Naive thymus-derived CD4-positive, alpha-beta T cell (primary cell): ENCODE results near the gene HIVEP3. TPM values are rescaled to one million over a fixed set of nuclear protein-coding genes. Genes with fewer than 3 reads are reported as not detected.
A peak's percentile ranks its signal among the peaks of the same experiment; 100 is the strongest.

Experiments
- ATAC-seq: fragments of 150-1000 bp; cut with Tn5 transposase; 2 replicates; pipeline ENCODE4 v1.10.0; 2021; ENCODE audit warnings: mild to moderate bottlenecking, moderate library complexity
- CTCF ChIA-PET: fragments of 350-600 bp; sonication (Branson Sonifier 250); formaldehyde crosslinking; loops from one replicate; lab custom pipeline; 2021; ENCODE audit warnings: antibody characterized with exemption; lab: Charles Lee
- POLR2A ChIA-PET: fragments of 350-600 bp; sonication (Branson Sonifier 250); formaldehyde crosslinking; loops from one replicate; lab custom pipeline; 2021; ENCODE audit warnings: antibody characterized with exemption, inconsistent platforms; lab: Charles Lee
- DNase-seq, 9 donors: peaks; one replicate each; pipeline versions ENCODE4 v3.0.0 to v3.0.0-alpha.2; 2020 to 2022; ENCODE audit warnings: mixed read lengths in 1 of 9
- H3K27ac ChIP-seq: one replicate; pipeline ENCODE4 v1.7.0; 2013; ENCODE audit warnings: mild to moderate bottlenecking, low read depth, low read length, moderate library complexity
- H3K27me3 ChIP-seq, 2 donors: one replicate each; pipeline ENCODE4 v1.7.0; 2013; ENCODE audit warnings: low read length in 2 of 2, mild to moderate bottlenecking in 2 of 2, moderate library complexity in 2 of 2; ENCODE audit not compliant: control insufficient read depth in 2 of 2, insufficient read depth in 2 of 2
- H3K36me3 ChIP-seq, 3 experiments: 1 replicate in 2 of 3; 2 replicates in 1 of 3; pipeline ENCODE4 v1.7.0; 2013; ENCODE audit warnings: low read length in 3 of 3, mild to moderate bottlenecking in 3 of 3, moderate library complexity in 1 of 3; ENCODE audit not compliant: insufficient read depth in 3 of 3, control insufficient read depth in 2 of 3
- H3K4me1 ChIP-seq, 2 donors: one replicate each; pipeline ENCODE4 v1.7.0; 2013; ENCODE audit warnings: low read length in 2 of 2, mild to moderate bottlenecking in 2 of 2, moderate library complexity in 1 of 2; ENCODE audit not compliant: control insufficient read depth in 2 of 2, insufficient read depth in 2 of 2
- H3K4me3 ChIP-seq: 2 replicates; pipeline ENCODE4 v1.7.0; 2013; ENCODE audit warnings: mild to moderate bottlenecking, low read length
- H3K9me3 ChIP-seq, 3 experiments: 1 replicate in 2 of 3; 2 replicates in 1 of 3; pipeline ENCODE4 v1.7.0; 2013; ENCODE audit warnings: low read length in 3 of 3; ENCODE audit not compliant: control insufficient read depth in 2 of 3
- H3K27ac Mint-ChIP-seq, 9 donors: one replicate each; pipeline ENCODE4 v1.8.0; 2020 to 2022; ENCODE audit warnings: mixed read lengths in 9 of 9, mild to moderate bottlenecking in 8 of 9, moderate library complexity in 5 of 9, inconsistent platforms in 2 of 9
- H3K27me3 Mint-ChIP-seq, 5 donors: one replicate each; pipeline ENCODE4 v1.8.0; 2021 to 2022; ENCODE audit warnings: mixed read lengths in 5 of 5, mild to moderate bottlenecking in 1 of 5
- H3K36me3 Mint-ChIP-seq, 5 donors: one replicate each; pipeline ENCODE4 v1.8.0; 2020 to 2022; ENCODE audit warnings: mixed read lengths in 5 of 5, mild to moderate bottlenecking in 3 of 5, inconsistent platforms in 1 of 5
- H3K4me1 Mint-ChIP-seq, 7 donors: one replicate each; pipeline ENCODE4 v1.8.0; 2020 to 2022; ENCODE audit warnings: mixed read lengths in 7 of 7, mild to moderate bottlenecking in 3 of 7, inconsistent platforms in 1 of 7
- H3K4me3 Mint-ChIP-seq, 10 donors: one replicate each; pipeline ENCODE4 v1.8.0; 2020 to 2022; ENCODE audit warnings: mild to moderate bottlenecking in 10 of 10, mixed read lengths in 10 of 10, moderate library complexity in 6 of 10, inconsistent platforms in 2 of 10
- H3K9me3 Mint-ChIP-seq, 11 donors: one replicate each; pipeline ENCODE4 v1.8.0; 2020 to 2022; ENCODE audit warnings: mixed read lengths in 11 of 11, mild to moderate bottlenecking in 4 of 11, inconsistent platforms in 1 of 11, moderate library complexity in 1 of 11
- intact Hi-C, 2 donors: fragments of 100-400 bp; cut with micrococcal nuclease; formaldehyde crosslinking; loops; one replicate each; pipeline ENCODE4 v1.15.1; 2023
- polyA plus RNA-seq, 2 donors: library from polyadenylated mRNA; unstranded; fragments of 300-500 nt; fragmentation: Illumina TruSeq; gene quantifications; one replicate each; pipeline ENCODE4 v1.2.3, GENCODE V29; 2021
- total RNA-seq, 6 experiments: library from RNA in 5 of 6; stranded (reverse) in 5 of 6; gene quantifications; 1 replicate in 5 of 6; 2 replicates in 1 of 6; pipeline ENCODE4 v1.2.3 and lab custom pipeline; 2021 to 2026

The HIVEP3 gene
- total and polyA plus RNA-seq, 7 experiments from 2014 or later, result 4.3 to 19.1 (median 7.0) TPM

GRCh38 chr1:41507836-41508235 lies 410.9 kb downstream of the HIVEP3 start:
- Mint-ChIP-seq H3K36me3 (peaks cover 3 to 8% (median 4%) of the 10 kb centered on the region in 5 donors), H3K27ac (no peak overlapping the region), H3K4me3 (no peak overlapping the region), H3K27me3 (no peaks in the 10 kb centered on the region), H3K4me1 (peaks cover 0 to 8% (median 0%) of the 10 kb centered on the region in 7 donors), H3K9me3 (no peaks in the 10 kb centered on the region)
- peaks cover 0 to 4% (median 0%) of the 10 kb centered on the region in 3 experiments for H3K36me3 ChIP-seq
- DNase-seq, result no peak
- H3K4me1 ChIP-seq, result no peaks in the 10 kb centered on the region
- H3K27me3 ChIP-seq, result no peaks in the 10 kb centered on the region
- ChIA-PET CTCF (no interaction called here), POLR2A (no interaction called here)
- no peak overlapping the region for H3K27ac ChIP-seq
- H3K4me3 ChIP-seq, result no peak overlapping the region
- no peak for ATAC-seq
- H3K9me3 ChIP-seq, result no peaks in the 10 kb centered on the region
- intact Hi-C loops, result no loop called here

GRCh38 chr1:41507110-41507720 lies 411.5 kb downstream of the HIVEP3 start:
- Mint-ChIP-seq H3K9me3 (no peaks in the 10 kb centered on the region), H3K4me1 (peaks cover 0 to 8% (median 0%) of the 10 kb centered on the region in 7 donors), H3K36me3 (peaks cover under 1 to 8% (median 4%) of the 10 kb centered on the region in 5 donors), H3K4me3 (no peak overlapping the region), H3K27me3 (no peaks in the 10 kb centered on the region), H3K27ac (peak overlapping the region in 1 of 9 donors; percentile 74)
- H3K27me3 ChIP-seq, result no peaks in the 10 kb centered on the region
- ChIA-PET POLR2A (no interaction called here), CTCF (no interaction called here)
- DNase-seq (no peak), ATAC-seq (no peak)
- H3K4me3 ChIP-seq, result no peak overlapping the region
- H3K36me3 ChIP-seq, result peaks cover 0 to 4% (median 0%) of the 10 kb centered on the region in 3 experiments
- no peak overlapping the region for H3K27ac ChIP-seq
- no peaks in the 10 kb centered on the region for H3K9me3 ChIP-seq
- H3K4me1 ChIP-seq, result no peaks in the 10 kb centered on the region
- intact Hi-C loops, result no loop called here

GRCh38 chr1:41504114-41505035 lies 414.3 kb downstream of the HIVEP3 start:
- POLR2A ChIA-PET, result no interaction called here
- peak overlapping the region in 3 of 9 donors; percentile 2 to 53 (median 7) for H3K27ac Mint-ChIP-seq

DNA sequence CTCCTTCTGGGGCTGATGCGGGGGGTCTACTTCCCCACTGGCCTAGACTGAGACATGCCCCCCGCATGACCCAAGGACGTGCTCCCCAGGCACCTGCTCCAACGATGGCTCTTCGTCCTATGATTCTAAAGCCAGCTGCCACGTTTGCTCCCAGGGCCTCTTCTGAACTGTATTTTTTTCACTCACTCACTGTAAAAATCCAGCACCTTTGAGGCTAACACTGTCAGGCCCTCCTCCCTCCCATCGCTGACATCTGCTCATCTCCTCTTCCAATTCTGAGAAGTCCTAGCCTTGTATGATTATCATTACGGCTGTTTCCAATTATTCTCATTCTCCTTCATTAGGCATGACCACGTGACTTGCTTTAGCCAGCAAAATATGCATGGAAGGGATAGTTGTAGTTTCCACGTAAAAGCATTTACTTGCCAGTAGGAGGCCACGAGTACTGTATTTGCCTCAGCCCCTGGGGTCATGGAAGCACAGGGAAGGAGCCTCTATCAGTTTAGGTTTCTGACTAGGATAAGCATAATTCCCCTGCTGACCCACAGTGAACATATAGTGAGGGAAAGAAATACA lies 415.1 kb downstream of the HIVEP3 start:
- CTCF ChIA-PET, result no interaction called here
- H3K27ac Mint-ChIP-seq, result peak overlapping the region in 1 of 9 donors; percentile 51
- intact Hi-C loops, result no loop called here

More at GRCh38 chr1:41504114-41505035, 414.3 kb downstream of the HIVEP3 start:
- H3K36me3 ChIP-seq, result no peaks in the 10 kb centered on the region
- CTCF ChIA-PET, result no interaction called here
- Mint-ChIP-seq H3K4me3 (no peak overlapping the region), H3K9me3 (no peaks in the 10 kb centered on the region), H3K27me3 (no peaks in the 10 kb centered on the region), H3K4me1 (peaks cover 0 to 8% (median 0%) of the 10 kb centered on the region in 7 donors), H3K36me3 (no peaks in the 10 kb centered on the region)
- ATAC-seq (no peak), DNase-seq (no peak)
- H3K27ac ChIP-seq, result no peak overlapping the region
- H3K4me1 ChIP-seq, result no peaks in the 10 kb centered on the region
- H3K9me3 ChIP-seq, result no peaks in the 10 kb centered on the region
- no peak overlapping the region for H3K4me3 ChIP-seq
- intact Hi-C loops, result no loop called here
- H3K27me3 ChIP-seq, result no peaks in the 10 kb centered on the region

DNA sequence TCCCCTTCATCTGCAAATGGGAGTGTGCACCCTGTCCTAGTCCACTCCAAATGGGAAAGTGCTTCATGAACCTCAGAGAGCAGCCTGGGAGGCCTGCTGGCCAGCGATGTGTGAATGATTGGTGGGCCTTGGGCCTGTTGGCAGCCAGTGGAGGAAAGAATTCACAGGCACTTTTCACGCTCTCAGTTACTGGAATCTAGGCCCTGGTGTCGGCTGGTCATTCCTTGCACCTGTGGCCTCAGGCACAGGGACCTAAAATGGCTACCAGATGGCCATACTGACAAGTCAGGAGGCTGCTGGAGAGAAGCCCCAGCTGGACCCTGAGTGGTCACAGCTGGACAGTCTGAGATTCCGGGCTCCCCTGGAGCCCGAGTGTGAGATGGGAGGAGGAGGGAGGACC lies 415.8 kb downstream of the HIVEP3 start:
- H3K9me3 ChIP-seq, result no peaks in the 10 kb centered on the region
- H3K27ac Mint-ChIP-seq, result no peak overlapping the region

More for the DNA sequence above, 415.1 kb downstream of the HIVEP3 start:
- no peaks in the 10 kb centered on the region for H3K9me3 Mint-ChIP-seq
- no peaks in the 10 kb centered on the region for H3K27me3 Mint-ChIP-seq
- H3K9me3 ChIP-seq, result no peaks in the 10 kb centered on the region
- no peak overlapping the region for H3K4me3 ChIP-seq
- no peaks in the 10 kb centered on the region for H3K4me1 ChIP-seq
- H3K4me3 Mint-ChIP-seq, result no peak overlapping the region
- H3K36me3 Mint-ChIP-seq, result no peaks in the 10 kb centered on the region
- no peak for DNase-seq
- H3K27me3 ChIP-seq, result no peaks in the 10 kb centered on the region
- no peaks in the 10 kb centered on the region for H3K36me3 ChIP-seq
- POLR2A ChIA-PET, result no interaction called here
- no peak overlapping the region for H3K27ac ChIP-seq
- peaks cover 0 to 8% (median 0%) of the 10 kb centered on the region in 7 donors for H3K4me1 Mint-ChIP-seq
- no peak for ATAC-seq

GRCh38 chr1:41501581-41501980 lies 417.1 kb downstream of the HIVEP3 start:
- H3K4me1 ChIP-seq, result no peaks in the 10 kb centered on the region
- H3K36me3 ChIP-seq, result no peaks in the 10 kb centered on the region
- H3K9me3 ChIP-seq, result no peaks in the 10 kb centered on the region
- no peak overlapping the region for H3K27ac ChIP-seq
- POLR2A ChIA-PET, result no interaction called here
- H3K4me3 ChIP-seq, result no peak overlapping the region
- Mint-ChIP-seq H3K27me3 (peaks cover 0 to 7% (median 5%) of the 10 kb centered on the region in 5 donors), H3K36me3 (no peaks in the 10 kb centered on the region), H3K4me1 (peaks cover 0 to 8% (median 0%) of the 10 kb centered on the region in 7 donors), H3K9me3 (no peaks in the 10 kb centered on the region), H3K27ac (no peak overlapping the region), H3K4me3 (no peak overlapping the region)
- DNase-seq, result no peak
- CTCF ChIA-PET, result no interaction called here
- no peak for ATAC-seq
- no peaks in the 10 kb centered on the region for H3K27me3 ChIP-seq
- intact Hi-C loops, result no loop called here

More for the DNA sequence above, 415.8 kb downstream of the HIVEP3 start:
- H3K4me3 Mint-ChIP-seq, result no peak overlapping the region
- H3K36me3 Mint-ChIP-seq, result no peaks in the 10 kb centered on the region
- Histone ChIP-seq H3K4me3 (no peak overlapping the region), H3K27me3 (no peaks in the 10 kb centered on the region), H3K36me3 (no peaks in the 10 kb centered on the region), H3K4me1 (no peaks in the 10 kb centered on the region), H3K27ac (no peak overlapping the region)
- intact Hi-C loops, result no loop called here
- DNase-seq (no peak), ATAC-seq (no peak)
- ChIA-PET POLR2A (no interaction called here), CTCF (no interaction called here)
- peaks cover 0 to 8% (median 0%) of the 10 kb centered on the region in 7 donors for H3K4me1 Mint-ChIP-seq
- H3K9me3 Mint-ChIP-seq, result no peaks in the 10 kb centered on the region
- H3K27me3 Mint-ChIP-seq, result no peaks in the 10 kb centered on the region
